ENCODE measurements around the gene BUB1B. TPM values are rescaled to one million over a fixed set of nuclear protein-coding genes. Genes with fewer than 3 reads are reported as not detected.

BUB1B gene
- total RNA-seq, 1 experiment from 2014 or later: 73.0 TPM

- H2AFZ ChIP-seq (ENCODE audit: low read length): peak overlapping the region; percentile 14; the same call in 1 of the 2 replicates
- peak overlapping the region; percentile 80 for H3K27ac ChIP-seq (ENCODE audit: low read length)
- ChIA-PET CTCF (interaction anchor here (0.6 to 1.6 kb wide), 4 partner anchors 12 to 50 kb away, joined by 3 to 14 read pairs (median 9); partner anchors contain the start of gene PAK6), POLR2A (ENCODE audit: unreplicated experiment) (interaction anchor here (0.6 kb wide), 1 partner anchor 12 kb away, joined by 3 read pairs; no protein-coding TSS in a partner anchor)
- H3K27me3 ChIP-seq (ENCODE audit: low read length): no peaks in the 10 kb centered on the region
- TF ChIP-seq CTCF (conservative IDR thresholded peaks at IDR 0.05; ENCODE audit: low read depth, low read length): no peak
- TF ChIP-seq EZH2 (IDR thresholded peaks at IDR 0.05; ENCODE audit: low read length, unreplicated experiment): no peak
- TF ChIP-seq EZH2phosphoT487 (IDR thresholded peaks at IDR 0.05; ENCODE audit: borderline replicate concordance, low read length): no peak
- peak; percentile 98 for DNase-seq
- H4K20me1 ChIP-seq (ENCODE audit: low read length): no peaks in the 10 kb centered on the region
- peak overlapping the region; percentile 70 for H3K4me2 ChIP-seq (ENCODE audit: low read length)
- no peaks in the 10 kb centered on the region for H3K9me2 ChIP-seq (replicated peaks; ENCODE audit: low read length)
- H3K36me3 ChIP-seq (ENCODE audit: low read depth, low read length): peaks cover 3% of the 10 kb centered on the region; the same call in 1 of the 2 replicates
- H3K79me2 ChIP-seq (ENCODE audit: low read length): no peaks in the 10 kb centered on the region
- no TSS peak for BruUV-seq (replicated peaks)
- no peaks in the 10 kb centered on the region for H3F3A ChIP-seq (ENCODE audit: low read length, unreplicated experiment)
- H3K4me1 ChIP-seq (ENCODE audit: insufficient read depth, low read length): peaks cover 21% of the 10 kb centered on the region
- ATAC-seq: peak; percentile 98
- H3K4me3 ChIP-seq (ENCODE audit: low read length): peak overlapping the region; percentile 10; the same call in 1 of the 2 replicates
- H3K9me3 ChIP-seq (ENCODE audit: low read length): no peaks in the 10 kb centered on the region
- intact Hi-C loops (cut with micrococcal nuclease): loop anchor here (2.0 kb wide), 2 partner anchors 14 to 50 kb away; no protein-coding TSS in a partner anchor
- peak overlapping the region; percentile 45 for H3K9ac ChIP-seq (ENCODE audit: low read length)
These were observed 106.0 kb downstream of the BUB1B start for GRCh38 chr15:40266828-40267304.

GRCh38 chr15:40267670-40268069 lies 106.8 kb downstream of the BUB1B start:
- Histone ChIP-seq H2AFZ (ENCODE audit: low read length) (no peak overlapping the region), H3K4me1 (ENCODE audit: insufficient read depth, low read length) (peaks cover 21% of the 10 kb centered on the region), H3K9ac (ENCODE audit: low read length) (peak overlapping the region; percentile 45; the same call in 1 of the 2 replicates), H3K36me3 (ENCODE audit: low read depth, low read length) (peaks cover 3% of the 10 kb centered on the region; the same call in 1 of the 2 replicates), H3K27ac (ENCODE audit: low read length) (peak overlapping the region; percentile 77), H3K4me3 (ENCODE audit: low read length) (no peak overlapping the region), H3K9me3 (ENCODE audit: low read length) (no peaks in the 10 kb centered on the region), H3F3A (ENCODE audit: low read length, unreplicated experiment) (no peaks in the 10 kb centered on the region), H3K4me2 (ENCODE audit: low read length) (peak overlapping the region; percentile 70; the same call in 1 of the 2 replicates), H3K9me2 (replicated peaks; ENCODE audit: low read length) (no peaks in the 10 kb centered on the region), H4K20me1 (ENCODE audit: low read length) (no peaks in the 10 kb centered on the region), H3K79me2 (ENCODE audit: low read length) (no peaks in the 10 kb centered on the region), H3K27me3 (ENCODE audit: low read length) (no peaks in the 10 kb centered on the region)
- TF ChIP-seq CTCF (conservative IDR thresholded peaks at IDR 0.05; ENCODE audit: low read depth, low read length): no peak
- TF ChIP-seq EZH2 (IDR thresholded peaks at IDR 0.05; ENCODE audit: low read length, unreplicated experiment): no peak
- no peak for TF ChIP-seq EZH2phosphoT487 (IDR thresholded peaks at IDR 0.05; ENCODE audit: borderline replicate concordance, low read length)
- POLR2A ChIA-PET (ENCODE audit: unreplicated experiment): no interaction called here
- no TSS peak for BruUV-seq (replicated peaks)
- no peak for ATAC-seq
- CTCF ChIA-PET: interaction anchor here (1.6 kb wide), 1 partner anchor 28 kb away, joined by 10 read pairs; the partner anchor contains the start of gene PAK6
- DNase-seq: no peak
- intact Hi-C loops (cut with micrococcal nuclease): loop anchor here (2.0 kb wide), 2 partner anchors 15 to 51 kb away; no protein-coding TSS in a partner anchor

GRCh38 chr15:40269604-40270003 lies 108.7 kb downstream of the BUB1B start:
- Histone ChIP-seq H3F3A (ENCODE audit: low read length, unreplicated experiment) (no peaks in the 10 kb centered on the region), H3K9ac (ENCODE audit: low read length) (no peak overlapping the region), H3K4me2 (ENCODE audit: low read length) (no peak overlapping the region), H4K20me1 (ENCODE audit: low read length) (no peaks in the 10 kb centered on the region), H3K27ac (ENCODE audit: low read length) (no peak overlapping the region), H3K9me3 (ENCODE audit: low read length) (no peaks in the 10 kb centered on the region), H2AFZ (ENCODE audit: low read length) (no peak overlapping the region), H3K4me1 (ENCODE audit: insufficient read depth, low read length) (peaks cover 21% of the 10 kb centered on the region), H3K79me2 (ENCODE audit: low read length) (no peaks in the 10 kb centered on the region), H3K36me3 (ENCODE audit: low read depth, low read length) (peaks cover 8% of the 10 kb centered on the region), H3K4me3 (ENCODE audit: low read length) (no peak overlapping the region), H3K9me2 (replicated peaks; ENCODE audit: low read length) (no peaks in the 10 kb centered on the region), H3K27me3 (ENCODE audit: low read length) (no peaks in the 10 kb centered on the region)
- TF ChIP-seq CTCF (conservative IDR thresholded peaks at IDR 0.05; ENCODE audit: low read depth, low read length): no peak
- no peak for TF ChIP-seq EZH2 (IDR thresholded peaks at IDR 0.05; ENCODE audit: low read length, unreplicated experiment)
- TF ChIP-seq EZH2phosphoT487 (IDR thresholded peaks at IDR 0.05; ENCODE audit: borderline replicate concordance, low read length): no peak
- CTCF ChIA-PET: no interaction called here
- intact Hi-C loops (cut with micrococcal nuclease): loop anchor here (5.0 kb wide), 1 partner anchor 32 kb away; the partner anchor contains the start of gene PAK6
- ATAC-seq (no peak), DNase-seq (no peak)
- BruUV-seq (replicated peaks): no TSS peak
- POLR2A ChIA-PET (ENCODE audit: unreplicated experiment): no interaction called here

Data from PC-3 (cell line).